ENCODE data around the gene EMP3.
"Not testable (repeated sequence)": the region's sequence is repeated elsewhere in the genome, so short reads cannot be mapped to it uniquely, and the experiment has no call there.

The EMP3 gene

DNA sequence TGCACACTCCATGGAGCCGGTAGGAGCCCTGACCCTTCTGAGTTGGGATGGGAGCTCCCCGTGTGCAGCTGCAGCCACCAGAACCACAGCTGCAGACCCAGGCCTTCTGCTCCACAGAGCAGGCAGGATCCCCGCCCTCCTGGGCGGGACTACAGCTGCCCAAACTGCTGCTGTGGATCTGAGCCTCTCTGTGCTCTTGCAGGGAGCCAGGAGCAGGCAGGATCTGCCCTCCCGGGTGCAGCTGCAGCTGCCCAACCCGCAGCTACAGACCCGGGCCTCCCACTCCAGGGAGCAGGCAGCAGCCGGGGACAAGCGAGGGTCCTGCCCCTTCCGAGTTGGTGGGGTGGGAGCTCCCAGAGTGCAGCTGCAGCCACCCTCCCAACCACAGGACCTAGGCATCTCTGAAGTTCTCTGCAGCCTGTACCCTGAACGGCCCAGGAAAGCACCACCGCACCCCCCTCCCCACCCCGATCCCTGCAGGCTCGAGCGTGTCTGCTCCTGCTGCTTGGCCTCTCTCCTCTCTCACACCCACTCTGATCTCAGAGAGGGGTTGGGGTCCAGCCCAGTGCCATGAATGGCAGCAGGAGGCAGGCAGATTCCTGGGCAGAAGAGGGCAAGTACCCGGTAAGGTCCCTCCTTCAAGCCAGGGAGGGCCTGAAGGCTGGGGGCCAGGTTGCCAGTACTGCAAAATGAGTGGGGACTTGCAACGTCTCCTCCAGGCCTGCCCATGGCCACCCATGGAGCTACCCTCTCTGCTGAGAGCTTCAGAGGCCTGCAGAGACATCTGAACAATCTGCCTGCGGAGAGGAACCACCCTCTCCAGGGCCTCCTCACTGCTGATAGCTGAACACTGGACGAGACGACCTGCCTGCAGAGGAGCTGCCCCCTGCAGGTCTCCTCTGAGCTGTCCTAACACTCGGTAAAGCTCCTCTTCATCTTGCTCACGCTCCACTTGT lies 16.4 kb upstream of the EMP3 start:
- H3K4me1 ChIP-seq (ENCODE audit: insufficient read depth, low read length, poor library complexity, severe bottlenecking): no peaks in the 10 kb centered on the region

DNA sequence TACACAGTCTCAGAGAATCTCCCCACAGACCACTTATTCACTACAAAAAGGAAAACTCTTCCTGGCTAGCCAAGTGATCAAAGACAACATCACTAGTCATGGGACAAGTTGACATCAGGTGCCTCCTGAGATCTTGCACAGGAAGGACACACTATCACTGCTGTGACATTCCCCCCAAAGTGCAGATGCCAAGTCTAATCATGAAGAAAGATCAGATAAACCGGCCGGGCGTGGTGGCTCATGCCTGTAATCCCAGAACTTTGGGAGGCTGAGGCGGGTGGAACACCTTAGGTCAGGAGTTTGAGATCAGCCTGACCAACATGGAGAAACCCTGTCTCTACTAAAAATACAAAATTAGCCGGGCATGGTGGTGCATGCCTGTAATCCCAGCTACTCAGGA lies 15.6 kb upstream of the EMP3 start:
- H3K9ac ChIP-seq (ENCODE audit: low read depth, low read length, poor library complexity, severe bottlenecking); H2AFZ ChIP-seq (ENCODE audit: low read length); H3K9me2 ChIP-seq (replicated peaks; ENCODE audit: low read depth, low read length); H3K4me1 ChIP-seq (ENCODE audit: insufficient read depth, low read length, poor library complexity, severe bottlenecking); H3K79me2 ChIP-seq (ENCODE audit: insufficient read depth, low read length); H3K9me3 ChIP-seq (ENCODE audit: insufficient read depth, low read depth, low read length); H3K27me3 ChIP-seq (ENCODE audit: insufficient read depth, low read length, poor library complexity, severe bottlenecking); H4K20me1 ChIP-seq (ENCODE audit: insufficient read depth, low read length, poor library complexity, severe bottlenecking); H3K36me3 ChIP-seq (ENCODE audit: insufficient read depth, low read length); H3K4me3 ChIP-seq (ENCODE audit: low read length, poor library complexity, severe bottlenecking); H3F3A ChIP-seq (ENCODE audit: low read depth); H3K4me2 ChIP-seq (ENCODE audit: low read depth, low read length, poor library complexity, severe bottlenecking): not testable (repeated sequence)

More for the DNA sequence above, 16.4 kb upstream of the EMP3 start:
- H3K9me3 ChIP-seq (ENCODE audit: insufficient read depth, low read depth, low read length): no peaks in the 10 kb centered on the region
- H3K4me2 ChIP-seq (ENCODE audit: low read depth, low read length, poor library complexity, severe bottlenecking): no peak overlapping the region
- H2AFZ ChIP-seq (ENCODE audit: low read length): no peak overlapping the region; the same call in 1 of the 2 replicates
- H4K20me1 ChIP-seq (ENCODE audit: insufficient read depth, low read length, poor library complexity, severe bottlenecking): no peaks in the 10 kb centered on the region
- no peaks in the 10 kb centered on the region for H3K36me3 ChIP-seq (ENCODE audit: insufficient read depth, low read length)
- H3F3A ChIP-seq (ENCODE audit: low read depth): no peaks in the 10 kb centered on the region
- TF ChIP-seq EZH2phosphoT487 (IDR thresholded peaks at IDR 0.05; ENCODE audit: borderline replicate concordance): no peak
- TF ChIP-seq CTCF (conservative IDR thresholded peaks at IDR 0.05; ENCODE audit: low read length): peak; percentile 47
- H3K79me2 ChIP-seq (ENCODE audit: insufficient read depth, low read length): no peaks in the 10 kb centered on the region
- no peak overlapping the region for H3K4me3 ChIP-seq (ENCODE audit: low read length, poor library complexity, severe bottlenecking)
- H3K9ac ChIP-seq (ENCODE audit: low read depth, low read length, poor library complexity, severe bottlenecking): no peak overlapping the region
- no peaks in the 10 kb centered on the region for H3K27me3 ChIP-seq (ENCODE audit: insufficient read depth, low read length, poor library complexity, severe bottlenecking)
- no peaks in the 10 kb centered on the region for H3K9me2 ChIP-seq (replicated peaks; ENCODE audit: low read depth, low read length)

- H3K4me2 ChIP-seq (ENCODE audit: low read depth, low read length, poor library complexity, severe bottlenecking): no peak overlapping the region
- H3F3A ChIP-seq (ENCODE audit: low read depth): no peaks in the 10 kb centered on the region
- H3K36me3 ChIP-seq (ENCODE audit: insufficient read depth, low read length): no peaks in the 10 kb centered on the region
- no peaks in the 10 kb centered on the region for H3K4me1 ChIP-seq (ENCODE audit: insufficient read depth, low read length, poor library complexity, severe bottlenecking)
- H3K79me2 ChIP-seq (ENCODE audit: insufficient read depth, low read length): no peaks in the 10 kb centered on the region
- H4K20me1 ChIP-seq (ENCODE audit: insufficient read depth, low read length, poor library complexity, severe bottlenecking): no peaks in the 10 kb centered on the region
- no peaks in the 10 kb centered on the region for H3K9me3 ChIP-seq (ENCODE audit: insufficient read depth, low read depth, low read length)
- H2AFZ ChIP-seq (ENCODE audit: low read length): no peak overlapping the region
- no peaks in the 10 kb centered on the region for H3K27me3 ChIP-seq (ENCODE audit: insufficient read depth, low read length, poor library complexity, severe bottlenecking)
- TF ChIP-seq CTCF (conservative IDR thresholded peaks at IDR 0.05; ENCODE audit: low read length): no peak
- H3K4me3 ChIP-seq (ENCODE audit: low read length, poor library complexity, severe bottlenecking): no peak overlapping the region
- no peaks in the 10 kb centered on the region for H3K9me2 ChIP-seq (replicated peaks; ENCODE audit: low read depth, low read length)
- no peak overlapping the region for H3K9ac ChIP-seq (ENCODE audit: low read depth, low read length, poor library complexity, severe bottlenecking)
Measured at GRCh38 chr19:48310227-48310626, 15.1 kb upstream of the EMP3 start.

GRCh38 chr19:48311384-48311783 lies 14.0 kb upstream of the EMP3 start:
- Histone ChIP-seq H3K79me2 (ENCODE audit: insufficient read depth, low read length) (no peaks in the 10 kb centered on the region), H3K4me3 (ENCODE audit: low read length, poor library complexity, severe bottlenecking) (no peak overlapping the region), H3K9ac (ENCODE audit: low read depth, low read length, poor library complexity, severe bottlenecking) (no peak overlapping the region), H3K36me3 (ENCODE audit: insufficient read depth, low read length) (no peaks in the 10 kb centered on the region), H3K4me2 (ENCODE audit: low read depth, low read length, poor library complexity, severe bottlenecking) (no peak overlapping the region), H3K9me3 (ENCODE audit: insufficient read depth, low read depth, low read length) (no peaks in the 10 kb centered on the region), H3K27me3 (ENCODE audit: insufficient read depth, low read length, poor library complexity, severe bottlenecking) (no peaks in the 10 kb centered on the region), H2AFZ (ENCODE audit: low read length) (no peak overlapping the region), H4K20me1 (ENCODE audit: insufficient read depth, low read length, poor library complexity, severe bottlenecking) (no peaks in the 10 kb centered on the region), H3K4me1 (ENCODE audit: insufficient read depth, low read length, poor library complexity, severe bottlenecking) (no peaks in the 10 kb centered on the region), H3F3A (ENCODE audit: low read depth) (no peaks in the 10 kb centered on the region), H3K9me2 (replicated peaks; ENCODE audit: low read depth, low read length) (no peaks in the 10 kb centered on the region)
- no peak for TF ChIP-seq CTCF (conservative IDR thresholded peaks at IDR 0.05; ENCODE audit: low read length)
- no peak for TF ChIP-seq EZH2phosphoT487 (IDR thresholded peaks at IDR 0.05; ENCODE audit: borderline replicate concordance)
